Measurements from ENCODE around the gene SCN1B.
"Not testable (repeated sequence)": the region's sequence is repeated elsewhere in the genome, so short reads cannot be mapped to it uniquely, and the experiment has no call there.

Gene SCN1B

DNA sequence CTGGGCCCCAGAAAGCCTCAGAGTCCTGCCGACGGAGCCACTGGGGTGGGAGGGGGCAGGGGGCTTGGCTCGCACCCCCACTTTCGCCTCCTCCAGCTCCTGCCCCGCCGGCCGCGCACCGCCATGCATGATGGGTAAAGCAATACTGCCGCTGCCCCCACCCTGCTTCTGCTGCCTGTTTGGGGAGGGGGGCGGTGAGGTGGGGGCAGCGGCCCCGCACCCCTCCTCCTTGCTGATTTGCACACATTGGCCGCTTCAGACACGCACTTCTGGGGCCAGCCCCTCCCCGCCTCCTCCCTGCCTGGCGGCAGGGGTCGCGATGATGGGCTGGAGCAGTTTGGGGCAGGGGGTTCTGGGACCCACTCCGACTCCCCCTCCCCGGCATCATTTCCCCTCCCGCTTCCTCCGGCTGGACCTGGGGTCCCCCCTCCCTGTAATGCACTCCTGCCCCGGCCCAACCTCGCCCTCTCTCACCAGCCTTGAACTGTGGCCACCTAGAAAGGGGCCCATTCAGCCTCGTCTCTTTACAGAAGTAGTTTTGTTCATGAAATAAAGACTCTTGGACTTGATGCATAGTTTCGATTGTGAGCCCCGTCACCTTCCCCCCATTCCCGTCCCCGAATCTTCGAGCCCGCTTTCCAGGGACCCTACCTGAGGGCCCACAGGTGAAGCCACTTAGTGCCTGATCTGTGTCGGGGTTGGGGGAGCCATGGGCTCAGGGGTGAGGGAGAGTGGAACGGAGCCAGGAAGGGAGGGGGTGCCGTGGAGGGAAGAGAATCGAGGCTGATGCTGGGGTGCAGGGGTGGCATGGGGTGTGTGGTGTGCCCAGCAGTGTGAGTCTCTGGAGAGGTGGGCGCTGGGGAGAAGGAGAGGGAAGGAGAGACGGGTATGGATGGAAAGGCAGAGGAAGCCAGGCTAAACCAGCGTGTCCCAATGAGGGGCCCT is 9.9 kb downstream of the SCN1B start:
- no peak for DNase-seq

DNA sequence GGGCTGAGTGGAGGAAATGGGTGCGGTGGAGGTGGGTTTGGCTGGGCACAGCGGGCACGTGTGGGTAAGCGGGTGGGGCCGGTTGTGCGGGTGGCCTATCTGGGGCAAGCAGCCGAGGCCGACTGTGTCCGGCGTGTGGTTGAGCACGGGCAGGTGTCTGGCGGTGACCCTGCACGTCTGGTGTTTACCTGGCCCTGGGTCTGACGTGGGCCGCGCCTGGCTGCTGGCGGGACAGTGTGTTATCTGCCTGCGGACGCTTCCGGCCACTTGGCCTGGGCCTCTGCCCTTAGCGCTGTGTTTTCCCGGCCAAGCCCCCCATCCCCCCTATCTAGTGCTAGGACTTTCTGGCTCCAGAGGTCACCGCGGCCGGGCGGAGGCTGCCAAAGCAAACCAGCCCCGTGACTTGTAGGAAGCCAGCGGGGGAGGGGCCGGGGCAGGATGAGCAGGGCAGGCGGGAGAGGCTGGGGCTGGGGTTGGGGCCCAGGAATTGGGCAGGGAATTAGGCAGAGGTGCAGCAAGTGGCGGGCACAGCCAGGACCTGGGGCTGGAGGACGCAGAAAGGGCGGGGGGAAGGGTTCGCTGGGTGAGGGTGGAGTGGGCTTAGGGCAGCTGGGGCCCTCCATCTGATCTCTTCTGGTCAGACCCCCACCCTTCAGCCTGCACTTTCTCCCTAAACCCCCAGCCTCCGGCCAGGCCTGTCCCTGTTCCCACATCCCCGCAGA is 10.7 kb downstream of the SCN1B start:
- DNase-seq = no peak

DNA sequence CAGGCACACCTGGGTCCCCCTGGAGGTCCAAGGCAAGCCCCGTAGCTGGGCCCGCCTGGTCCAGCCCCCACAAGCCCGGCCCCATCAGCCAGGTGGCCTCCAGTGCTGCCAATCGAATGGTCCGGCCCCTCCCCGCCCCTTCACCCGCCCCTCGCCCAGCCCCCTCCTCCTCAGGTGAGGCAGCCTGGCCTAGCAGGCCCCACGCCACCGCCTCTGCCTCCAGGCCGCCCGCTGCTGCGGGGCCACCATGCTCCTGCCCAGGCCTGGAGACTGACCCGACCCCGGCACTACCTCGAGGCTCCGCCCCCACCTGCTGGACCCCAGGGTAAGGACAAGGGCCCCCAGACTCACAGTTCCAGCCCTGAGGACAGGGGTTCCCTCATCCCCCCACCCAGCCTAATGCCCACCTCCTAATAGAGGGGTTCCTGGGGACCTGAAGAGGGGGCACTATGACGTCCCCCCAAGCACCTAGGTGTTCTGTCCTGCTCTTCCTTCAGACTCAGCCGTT is 11.3 kb downstream of the SCN1B start, which contains the start of gene HPN:
HPN (plus strand) TSS at position 174 of the 508 bp plus-strand sequence. CDS start 786 bp downstream, outside the sequence.
- no peak for DNase-seq

DNA sequence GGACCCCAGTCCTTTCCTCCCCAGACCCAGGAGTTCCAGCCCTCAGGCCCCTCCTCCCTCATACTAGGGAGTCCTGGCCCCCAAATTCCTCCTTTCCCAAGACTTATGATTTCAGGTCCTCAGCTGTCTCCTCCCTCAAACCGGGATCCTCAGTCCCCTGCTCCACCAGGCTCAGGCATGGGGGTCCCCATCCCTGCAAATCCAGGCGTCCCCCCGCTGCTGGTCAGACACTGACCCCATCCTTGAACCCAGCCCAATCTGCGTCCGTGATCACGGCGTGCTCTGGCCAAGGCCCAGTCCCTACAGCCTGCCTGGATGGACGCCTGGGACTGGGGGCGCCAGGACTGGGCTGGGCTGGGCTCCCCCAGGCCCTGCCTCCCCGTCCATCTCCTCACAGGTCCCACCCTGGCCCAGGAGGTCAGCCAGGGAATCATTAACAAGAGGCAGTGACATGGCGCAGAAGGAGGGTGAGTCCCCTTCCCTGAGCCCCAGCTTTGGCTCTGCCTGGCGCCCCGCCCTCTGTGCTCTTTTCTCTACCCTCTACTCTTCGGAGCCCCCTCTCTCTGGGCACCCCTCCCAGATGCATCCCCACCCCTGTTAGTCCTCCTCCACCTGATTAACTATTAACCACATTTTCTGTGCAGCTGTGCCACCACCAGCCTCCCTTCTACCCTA is 11.9 kb downstream of the SCN1B start:
- DNase-seq = no peak

DNA sequence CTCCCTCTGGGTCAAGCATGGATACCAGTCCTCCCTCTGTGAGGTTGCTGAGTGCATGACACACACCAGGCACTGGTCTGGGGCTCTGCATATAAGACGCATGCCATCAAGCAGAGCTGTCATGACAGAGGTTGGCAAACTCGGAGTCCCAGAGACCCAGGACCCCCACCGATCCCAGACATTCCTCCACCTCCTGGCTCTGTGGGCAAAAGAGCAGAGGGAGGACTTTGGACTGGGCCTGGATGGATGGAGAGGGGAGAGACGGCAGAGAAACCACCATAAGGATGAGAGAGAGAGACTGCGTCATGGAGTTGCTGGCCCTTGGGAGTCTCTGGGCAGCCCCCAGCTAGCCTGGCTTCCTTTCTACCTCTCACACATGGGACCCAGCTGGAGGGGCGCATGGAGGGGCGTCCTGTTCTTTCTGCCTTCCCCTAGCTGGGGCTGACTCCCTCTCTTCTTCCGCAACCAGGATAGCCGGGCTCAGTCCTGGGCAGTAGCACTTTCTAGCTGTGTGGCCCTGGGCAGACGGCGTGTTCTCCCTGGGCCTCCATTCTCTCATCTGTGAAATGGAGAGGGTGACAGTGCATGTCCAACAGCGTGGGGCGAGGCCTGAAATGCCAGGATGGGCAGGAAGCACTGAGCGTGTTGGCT is 12.8 kb downstream of the SCN1B start:
- no peak for DNase-seq

DNA sequence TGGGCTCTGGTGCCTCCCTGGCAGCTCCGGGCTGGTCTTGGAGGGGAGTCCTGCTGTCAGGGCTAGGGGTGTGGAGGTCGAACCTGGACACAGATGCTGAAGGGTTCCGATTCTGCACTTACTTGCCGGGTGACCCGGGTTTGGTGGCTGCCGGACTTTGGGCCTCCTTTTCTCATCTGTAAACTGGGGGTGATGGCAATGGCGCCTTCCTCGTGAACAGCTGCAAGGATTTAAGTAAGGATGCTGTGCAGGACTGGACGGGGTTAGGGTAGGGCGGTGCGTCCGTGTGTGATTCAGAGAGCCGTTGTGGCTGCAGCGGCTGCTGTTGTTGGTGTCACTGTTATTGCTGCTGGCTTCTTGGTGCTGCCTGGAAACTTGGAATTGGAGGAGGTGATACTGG is 13.6 kb downstream of the SCN1B start:
- no peak for DNase-seq

DNA sequence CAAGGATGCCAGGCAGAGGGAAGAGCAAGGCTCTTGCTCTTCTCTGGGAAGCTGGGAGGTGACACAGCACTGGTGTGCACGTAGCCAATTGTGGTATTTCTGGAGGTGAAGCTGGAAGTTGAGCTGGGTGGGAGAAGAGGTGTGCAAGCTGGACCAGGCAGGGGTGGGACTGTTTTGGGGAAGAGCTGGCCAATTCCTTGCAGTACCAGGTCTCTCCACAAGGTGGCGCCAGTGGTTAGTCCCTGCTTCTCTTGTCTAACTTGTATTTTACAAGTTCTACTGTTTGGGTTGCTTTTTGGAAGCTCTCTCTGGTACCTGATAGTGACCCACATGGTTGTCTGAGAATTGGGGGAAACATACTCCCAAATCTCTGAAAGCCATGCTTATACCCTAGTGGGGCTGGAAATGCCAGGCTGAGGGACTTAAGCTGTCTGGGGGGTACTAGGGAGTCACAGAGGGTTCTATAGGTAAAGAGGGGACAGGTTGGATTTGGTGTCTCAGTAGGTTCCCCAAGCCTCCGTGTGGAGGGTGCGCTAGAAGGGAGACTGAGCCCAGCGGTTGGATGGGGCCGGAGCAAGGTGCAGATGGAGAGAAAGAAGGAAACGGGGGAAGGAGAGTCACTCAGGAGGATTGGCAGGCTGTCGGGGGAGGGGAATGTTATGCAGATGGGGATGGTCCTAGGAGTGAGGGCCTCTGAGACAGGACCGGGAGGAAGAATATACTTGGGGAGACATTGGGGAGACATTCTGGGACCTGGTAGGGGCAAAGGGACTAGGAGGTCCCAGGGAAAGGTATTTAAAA is 14.2 kb downstream of the SCN1B start:
- DNase-seq = peak; percentile 9

DNA sequence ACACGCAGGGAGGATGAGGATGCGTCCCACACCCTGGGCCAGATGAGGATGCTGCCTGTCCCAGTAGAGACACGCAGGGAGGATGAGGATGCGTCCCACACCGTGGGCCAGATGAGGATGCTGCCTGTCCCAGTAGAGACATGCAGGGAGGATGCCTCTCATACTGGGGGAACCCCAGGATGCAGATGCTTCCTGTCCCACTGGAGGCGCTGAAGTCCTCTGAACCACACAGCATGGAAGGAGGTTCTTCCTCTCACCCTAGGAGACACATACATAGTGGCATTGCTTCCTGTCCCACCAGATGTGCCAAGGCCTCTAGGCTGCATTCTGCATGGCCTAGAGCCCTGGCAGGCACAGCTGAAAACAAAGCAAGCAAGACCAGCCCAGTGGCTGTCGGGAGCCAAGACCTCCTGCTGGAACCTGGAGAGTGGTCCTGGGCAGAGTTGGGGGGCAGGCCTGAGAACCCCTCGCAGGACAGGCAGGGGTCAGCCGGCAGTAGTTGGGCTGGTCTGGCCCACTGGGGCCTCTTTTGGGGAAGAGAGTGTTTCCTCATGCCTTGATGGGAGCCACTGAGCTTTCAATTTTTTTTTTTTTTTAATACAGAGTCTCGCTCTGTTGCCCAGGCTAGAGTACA is 15.5 kb downstream of the SCN1B start:
- DNase-seq = no peak

DNA sequence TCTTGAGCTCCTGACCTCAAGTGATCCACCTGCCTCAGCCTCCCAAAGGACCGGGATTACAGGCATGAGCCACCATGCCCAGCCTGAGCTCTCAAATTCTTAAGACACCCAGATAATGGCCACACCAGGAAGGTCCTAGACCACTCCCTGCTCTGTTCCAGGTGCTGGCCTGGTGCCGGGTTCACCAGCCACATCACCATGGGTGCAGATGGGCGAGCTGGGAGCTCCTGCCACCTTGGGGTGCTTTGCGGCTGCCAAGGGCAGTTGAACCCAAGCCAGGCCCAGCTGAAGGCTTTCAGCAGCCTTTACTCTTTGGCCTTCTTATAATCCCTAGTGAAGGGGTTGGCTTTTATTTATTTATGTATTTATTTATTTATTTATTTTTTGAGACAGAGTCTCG is 16.2 kb downstream of the SCN1B start:
- no peak for DNase-seq

DNA sequence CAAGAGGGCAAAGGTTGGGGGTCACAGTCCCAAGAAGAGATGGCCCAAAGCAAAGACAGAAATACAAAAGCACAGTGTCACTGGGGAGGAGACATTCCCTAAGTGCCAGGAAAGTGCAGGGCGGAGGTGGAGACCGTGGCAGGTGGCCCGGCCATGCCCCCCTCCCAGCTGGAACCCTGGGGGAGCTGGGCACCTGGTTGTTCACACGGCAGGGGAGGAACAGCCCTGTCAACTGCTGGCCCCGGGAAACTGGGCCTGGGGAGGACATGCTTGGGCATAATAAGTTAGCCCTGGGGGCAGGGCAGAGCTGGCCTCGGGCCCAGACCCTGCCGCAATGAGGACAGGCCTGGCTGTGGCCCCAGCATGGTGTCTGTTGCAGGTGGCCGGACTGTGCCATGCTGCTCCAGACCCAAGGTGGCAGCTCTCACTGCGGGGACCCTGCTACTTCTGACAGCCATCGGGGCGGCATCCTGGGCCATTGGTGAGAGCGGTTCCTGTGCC is 18.7 kb downstream of the SCN1B start:
- no peak for DNase-seq

DNA sequence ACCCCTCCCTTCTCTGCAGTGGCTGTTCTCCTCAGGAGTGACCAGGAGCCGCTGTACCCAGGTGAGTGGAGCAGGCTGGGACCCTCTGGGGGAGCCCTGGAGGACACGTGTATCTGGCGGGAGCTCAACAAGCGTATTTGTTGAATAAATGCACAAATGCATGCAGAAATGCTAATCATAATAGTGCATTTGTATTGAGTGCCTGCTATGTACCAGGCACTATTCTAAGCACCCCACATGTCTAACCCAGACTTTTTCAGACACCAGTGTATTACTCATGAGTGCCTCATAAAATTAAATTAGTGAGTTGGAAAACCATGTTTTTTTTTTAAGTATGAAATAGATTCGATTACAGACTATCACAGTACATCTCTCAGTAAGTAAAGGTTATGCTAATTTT is 19.2 kb downstream of the SCN1B start:
- no peak for DNase-seq

DNA sequence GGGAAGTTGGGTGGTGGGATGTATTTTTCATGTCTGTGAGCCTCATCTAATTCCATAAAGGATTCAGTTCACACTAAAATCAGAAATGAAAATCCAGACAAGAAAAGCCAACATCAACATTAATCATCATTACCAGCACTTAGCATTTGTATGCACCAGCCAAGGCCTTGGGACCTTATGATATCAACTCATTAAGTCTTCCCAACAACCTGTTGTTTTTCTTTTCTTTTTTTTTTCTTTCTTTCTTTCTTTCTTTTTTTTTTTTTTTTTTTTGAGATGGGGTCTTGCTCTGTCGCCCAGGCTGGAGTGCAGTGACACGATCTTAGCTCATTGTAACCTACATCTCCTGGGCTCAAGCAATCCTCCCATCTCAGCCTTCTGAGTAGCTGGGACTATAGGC is 20.4 kb downstream of the SCN1B start:
- not testable (repeated sequence) for DNase-seq

DNA sequence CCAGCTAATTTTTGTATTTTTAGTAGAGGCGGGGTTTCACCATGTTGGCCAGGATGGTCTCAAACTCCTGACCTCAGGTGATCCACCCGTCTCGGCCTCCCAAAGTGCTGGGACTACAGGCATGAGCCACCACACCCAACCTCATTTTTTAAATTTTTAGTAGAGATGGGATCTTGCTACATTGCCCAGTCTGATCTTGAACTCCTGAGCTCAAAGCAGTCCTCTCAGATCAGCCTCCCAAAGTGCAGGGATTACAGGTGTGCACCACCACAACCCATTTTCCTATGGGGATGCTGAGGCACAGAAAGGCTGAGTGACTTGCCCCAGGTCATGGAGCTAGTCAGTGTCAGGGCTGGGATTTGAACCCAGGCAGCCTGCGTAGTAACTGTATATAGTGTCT is 21.0 kb downstream of the SCN1B start:
- DNase-seq = not testable (repeated sequence)

DNA sequence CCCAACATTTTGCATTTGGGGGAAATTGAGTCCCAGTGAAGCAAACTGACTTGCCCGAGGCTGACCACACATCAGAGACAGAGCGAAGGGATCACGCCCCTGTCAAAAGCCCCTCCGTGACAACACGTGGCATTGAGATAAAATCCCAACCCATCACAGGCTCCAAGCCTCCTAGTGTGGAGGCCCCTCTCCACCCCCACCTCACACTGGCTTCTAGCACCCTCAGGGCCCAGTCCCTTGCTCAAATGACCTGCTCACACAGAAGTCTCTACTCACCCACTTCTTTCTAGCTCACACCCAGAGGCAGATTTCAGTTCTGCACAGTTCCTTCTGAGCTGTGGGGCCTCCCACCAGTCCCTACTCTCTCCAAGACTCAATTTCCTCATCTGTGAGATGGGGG is 21.5 kb downstream of the SCN1B start:
- no peak for DNase-seq

DNA sequence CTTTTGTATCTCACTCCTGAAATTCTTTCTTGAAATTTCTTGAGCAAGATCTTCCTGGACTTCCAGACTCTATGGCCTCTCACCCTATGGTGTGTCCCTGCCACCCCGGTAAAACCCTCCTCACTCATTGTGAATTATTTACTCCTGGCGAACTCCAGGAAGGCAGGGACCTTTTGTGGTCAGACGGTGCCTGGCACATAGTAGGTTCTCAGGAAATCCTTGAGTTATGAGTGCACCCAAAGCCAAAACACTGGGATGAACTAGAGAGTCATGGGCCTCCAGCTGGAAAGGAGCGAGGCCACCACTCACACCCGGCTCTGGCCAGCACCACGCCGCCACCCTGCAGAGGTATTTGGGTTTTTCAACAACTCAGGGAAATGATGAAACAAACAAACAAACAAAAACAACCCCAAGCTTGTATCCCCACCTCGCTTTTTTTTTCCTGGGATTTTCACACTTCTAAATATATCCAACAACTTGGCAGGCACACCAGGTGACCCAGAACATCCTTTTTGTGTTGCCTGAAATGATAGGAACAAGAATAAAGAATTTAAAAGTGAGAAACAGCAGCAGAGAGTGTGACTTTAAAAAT is 22.4 kb downstream of the SCN1B start:
- DNase-seq = no peak

DNA sequence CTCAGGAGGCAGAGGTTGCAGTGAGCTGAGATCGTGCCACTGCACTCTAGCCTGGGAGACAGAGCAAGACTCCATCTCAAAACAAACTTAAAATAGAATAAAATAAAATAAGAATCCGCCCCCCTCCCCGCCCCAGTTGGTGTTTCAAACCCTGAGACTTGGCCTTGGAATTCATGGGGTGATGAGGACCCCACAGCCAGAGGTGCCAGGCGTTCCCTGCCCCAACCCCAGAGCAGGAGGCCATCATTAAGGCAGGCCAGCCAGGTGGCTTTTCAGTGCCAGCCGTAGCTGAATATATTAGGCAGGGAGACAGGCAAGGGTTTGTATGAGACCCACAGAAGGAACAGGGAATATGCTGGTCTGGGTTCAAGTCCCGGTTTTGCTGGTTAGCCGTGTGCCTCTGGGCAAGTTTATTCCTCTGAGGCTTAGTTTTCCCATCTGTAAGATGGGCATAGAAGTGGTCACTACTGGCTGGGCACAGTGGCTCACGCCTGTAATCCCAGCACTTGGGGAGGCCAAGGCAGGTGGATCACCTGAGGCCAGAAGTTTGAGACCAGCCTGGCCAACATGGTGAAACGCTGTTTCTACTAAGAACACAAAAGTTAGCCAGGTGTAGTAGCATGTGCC is 23.5 kb downstream of the SCN1B start:
- no peak for DNase-seq

DNA sequence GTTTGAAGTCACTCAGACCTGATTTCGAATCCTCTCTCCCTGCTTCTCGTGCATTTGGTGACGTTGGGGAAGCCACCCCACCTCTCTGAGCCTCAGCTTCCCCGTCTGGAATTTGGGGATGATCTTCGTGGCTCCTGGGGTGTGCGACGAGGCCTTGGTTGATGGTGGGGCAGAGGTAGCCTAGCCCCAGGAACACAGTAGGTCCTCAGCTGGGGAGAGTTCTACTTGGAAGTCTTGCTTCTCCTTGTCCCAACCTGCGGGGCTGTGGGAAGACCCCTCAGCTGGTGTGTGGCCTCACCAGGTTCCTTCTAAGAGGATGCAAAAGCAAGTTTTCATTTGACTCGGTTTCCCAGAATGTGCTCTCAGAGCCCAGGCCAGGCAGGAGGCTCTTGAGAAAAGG is 24.4 kb downstream of the SCN1B start:
- no peak for DNase-seq

DNA sequence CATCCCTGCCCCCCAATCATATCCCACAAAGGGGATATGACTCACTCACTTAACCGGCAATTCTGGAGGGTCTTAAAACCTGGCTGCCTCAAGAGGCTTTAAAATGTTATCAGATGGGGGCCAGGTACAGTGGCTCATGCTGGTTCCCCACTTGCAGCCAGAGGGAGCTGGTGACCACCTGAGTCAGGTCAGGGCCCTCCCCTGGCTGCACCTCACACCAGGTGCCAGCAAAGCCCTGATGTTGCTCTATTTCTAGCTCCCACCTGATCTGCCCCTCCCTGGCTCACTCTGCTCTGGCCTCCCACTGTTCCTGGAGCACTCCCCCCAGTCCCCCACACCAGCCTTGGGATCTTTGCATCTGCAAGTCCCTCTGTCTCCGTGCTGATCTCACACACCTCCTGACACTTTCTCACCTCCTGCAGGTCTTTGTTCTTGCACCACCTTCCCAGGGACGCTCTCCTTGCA is 25.5 kb downstream of the SCN1B start:
- DNase-seq = peak; percentile 34

DNA sequence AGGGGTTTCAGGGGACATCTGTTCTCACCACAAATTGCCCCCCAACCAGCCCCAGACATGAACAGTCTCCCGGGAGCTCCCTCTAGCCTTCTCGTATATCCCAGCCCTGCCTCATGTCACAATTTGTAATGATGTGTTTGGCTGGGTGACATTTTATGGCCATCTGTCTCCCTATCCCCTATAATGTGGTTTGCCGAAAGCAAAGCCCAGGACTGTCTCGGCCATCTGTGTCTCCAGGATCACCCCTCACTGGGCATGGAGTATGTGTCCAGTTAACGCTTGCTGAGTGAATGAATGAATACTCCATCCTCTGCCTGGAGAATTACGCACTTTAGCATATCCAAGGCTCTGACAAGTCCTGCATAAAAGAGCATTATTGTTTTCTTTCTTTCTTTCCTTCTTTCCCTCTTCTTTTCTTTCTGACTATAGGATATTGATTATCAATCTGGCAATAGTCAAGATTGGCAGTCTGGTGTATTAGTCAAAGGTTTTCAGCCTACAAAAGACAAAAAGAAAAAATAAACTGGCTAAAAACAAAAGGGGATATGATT is 26.3 kb downstream of the SCN1B start:
- DNase-seq = no peak

DNA sequence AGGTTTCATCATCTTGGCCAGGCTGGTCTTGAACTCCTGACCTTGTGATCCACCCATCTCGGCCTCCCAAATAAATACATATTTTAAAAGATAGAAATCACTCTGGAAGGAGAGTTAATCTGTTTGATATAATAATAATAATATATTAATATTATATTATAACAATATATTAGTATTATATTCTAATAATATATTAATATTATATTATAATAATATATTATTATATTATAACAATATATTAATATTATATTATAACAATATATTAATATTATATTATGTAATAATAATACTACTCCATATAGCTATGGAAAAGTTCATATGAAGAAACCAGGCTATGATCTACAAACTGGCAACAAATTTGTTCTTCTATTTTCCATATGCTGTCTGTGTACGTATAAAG is 28.1 kb downstream of the SCN1B start:
- DNase-seq = no peak
